ENCODE measurements around the gene MAP2K6. TPM values are rescaled to one million over a fixed set of nuclear protein-coding genes. Genes with fewer than 3 reads are reported as not detected.

Gene MAP2K6
- total RNA-seq, 1 experiment from 2014 or later, result 9.6 TPM

GRCh38 chr17:69405096-69405495 is 9.4 kb upstream of the MAP2K6 start:
- no peaks in the 10 kb centered on the region for H3K9me3 ChIP-seq
- intact Hi-C loops (cut with micrococcal nuclease; ENCODE audit: unreplicated experiment), result no loop called here
- ChIA-PET CTCF (no interaction called here), POLR2A (no interaction called here)
- Mint-ChIP-seq H3K4me1 (ENCODE audit: low read depth, unreplicated experiment) (peaks cover 8% of the 10 kb centered on the region), H3K4me3 (ENCODE audit: unreplicated experiment) (no peak overlapping the region), H3K27ac (ENCODE audit: unreplicated experiment) (no peak overlapping the region), H3K9me3 (ENCODE audit: unreplicated experiment) (peaks cover 12% of the 10 kb centered on the region), H3K27me3 (ENCODE audit: insufficient read depth, unreplicated experiment) (no peaks in the 10 kb centered on the region), H3K36me3 (ENCODE audit: insufficient read depth, unreplicated experiment) (no peaks in the 10 kb centered on the region)
- no peak for DNase-seq
- BruUV-seq (replicated peaks), result no TSS peak
- no peaks in the 10 kb centered on the region for H3K27me3 ChIP-seq (replicated peaks; ENCODE audit: control insufficient read depth, insufficient read depth, low read length)
- no peak overlapping the region for H3K4me3 ChIP-seq (ENCODE audit: low read depth, low read length)
- no peak for TF ChIP-seq CTCF (IDR thresholded peaks at IDR 0.05; ENCODE audit: insufficient read depth in 1 of 2, low read depth in 1 of 2, low read length in 1 of 2, severe bottlenecking in 1 of 2, unreplicated experiment in 1 of 2)
- H3K4me1 ChIP-seq, result peaks cover 5% of the 10 kb centered on the region; the same call in 1 of the 2 replicates
- no peaks in the 10 kb centered on the region for H3K36me3 ChIP-seq (ENCODE audit: control insufficient read depth, insufficient read depth, low read length)

- Histone ChIP-seq H3K4me1 (peaks cover 5% of the 10 kb centered on the region; the same call in 1 of the 2 replicates), H3K27me3 (replicated peaks; ENCODE audit: control insufficient read depth, insufficient read depth, low read length) (no peaks in the 10 kb centered on the region), H3K36me3 (ENCODE audit: control insufficient read depth, insufficient read depth, low read length) (no peaks in the 10 kb centered on the region), H3K9me3 (no peaks in the 10 kb centered on the region), H3K4me3 (ENCODE audit: low read depth, low read length) (no peak overlapping the region)
- Mint-ChIP-seq H3K4me1 (ENCODE audit: low read depth, unreplicated experiment) (peaks cover 8% of the 10 kb centered on the region), H3K36me3 (ENCODE audit: insufficient read depth, unreplicated experiment) (no peaks in the 10 kb centered on the region), H3K9me3 (ENCODE audit: unreplicated experiment) (no peaks in the 10 kb centered on the region), H3K27ac (ENCODE audit: unreplicated experiment) (no peak overlapping the region), H3K27me3 (ENCODE audit: insufficient read depth, unreplicated experiment) (no peaks in the 10 kb centered on the region), H3K4me3 (ENCODE audit: unreplicated experiment) (no peak overlapping the region)
- POLR2A ChIA-PET, result no interaction called here
- DNase-seq, result no peak
- no peak for TF ChIP-seq CTCF (IDR thresholded peaks at IDR 0.05; ENCODE audit: insufficient read depth in 1 of 2, low read depth in 1 of 2, low read length in 1 of 2, severe bottlenecking in 1 of 2, unreplicated experiment in 1 of 2)
- CTCF ChIA-PET, result interaction anchor here (0.6 kb wide), 1 partner anchor 99 kb away, joined by 3 read pairs; no protein-coding TSS in a partner anchor
- intact Hi-C loops (cut with micrococcal nuclease; ENCODE audit: unreplicated experiment), result no loop called here
- no TSS peak for BruUV-seq (replicated peaks)
Measured at GRCh38 chr17:69406941-69407340, 7.6 kb upstream of the MAP2K6 start.

GRCh38 chr17:69407759-69408158 is 6.7 kb upstream of the MAP2K6 start:
- CTCF ChIA-PET, result interaction anchor here (0.6 kb wide), 1 partner anchor 98 kb away, joined by 3 read pairs; no protein-coding TSS in a partner anchor
- POLR2A ChIA-PET, result interaction anchor here (0.6 kb wide), 1 partner anchor 90 kb away, joined by 3 read pairs; no protein-coding TSS in a partner anchor
- intact Hi-C loops (cut with micrococcal nuclease; ENCODE audit: unreplicated experiment), result no loop called here
- Histone ChIP-seq H3K36me3 (ENCODE audit: control insufficient read depth, insufficient read depth, low read length) (no peaks in the 10 kb centered on the region), H3K4me3 (ENCODE audit: low read depth, low read length) (no peak overlapping the region), H3K9me3 (no peaks in the 10 kb centered on the region), H3K4me1 (peaks cover 5% of the 10 kb centered on the region; the same call in 1 of the 2 replicates), H3K27me3 (replicated peaks; ENCODE audit: control insufficient read depth, insufficient read depth, low read length) (no peaks in the 10 kb centered on the region)
- Mint-ChIP-seq H3K27me3 (ENCODE audit: insufficient read depth, unreplicated experiment) (no peaks in the 10 kb centered on the region), H3K36me3 (ENCODE audit: insufficient read depth, unreplicated experiment) (no peaks in the 10 kb centered on the region), H3K4me1 (ENCODE audit: low read depth, unreplicated experiment) (peaks cover 9% of the 10 kb centered on the region), H3K4me3 (ENCODE audit: unreplicated experiment) (no peak overlapping the region), H3K27ac (ENCODE audit: unreplicated experiment) (no peak overlapping the region), H3K9me3 (ENCODE audit: unreplicated experiment) (no peaks in the 10 kb centered on the region)
- no peak for TF ChIP-seq CTCF (IDR thresholded peaks at IDR 0.05; ENCODE audit: insufficient read depth in 1 of 2, low read depth in 1 of 2, low read length in 1 of 2, severe bottlenecking in 1 of 2, unreplicated experiment in 1 of 2)
- DNase-seq, result no peak
- no TSS peak for BruUV-seq (replicated peaks)
